ENCODE measurements around the gene CHMP6. TPM values are rescaled to one million over a fixed set of nuclear protein-coding genes. Genes with fewer than 3 reads are reported as not detected.

CHMP6 gene
- total RNA-seq, 1 donor from 2014 or later = 29.9 TPM

DNA sequence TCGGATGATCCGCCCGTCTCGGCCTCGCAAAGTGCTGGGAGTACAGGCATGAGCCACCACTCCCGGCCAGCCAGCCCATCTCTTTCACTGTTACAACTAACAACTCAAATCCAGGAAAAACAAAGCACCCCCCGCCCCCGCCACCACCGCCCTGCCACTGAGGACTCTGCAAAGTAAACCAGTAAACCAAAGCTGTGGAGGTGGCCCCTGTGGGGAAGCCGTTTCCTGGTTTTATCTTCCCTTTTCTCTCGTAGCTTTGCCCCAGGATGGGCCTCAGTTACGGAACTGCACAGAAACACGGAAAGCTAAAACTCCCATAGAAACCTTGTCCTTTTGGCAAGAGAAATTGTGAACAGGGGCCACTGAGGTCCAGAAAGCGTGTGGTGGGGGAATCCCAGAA, 17.5 kb downstream of the CHMP6 start:
- H3K9me3 ChIP-seq = no peaks in the 10 kb centered on the region
- H3K4me1 ChIP-seq = peaks cover 6% of the 10 kb centered on the region
- TF ChIP-seq, protein P1, sequence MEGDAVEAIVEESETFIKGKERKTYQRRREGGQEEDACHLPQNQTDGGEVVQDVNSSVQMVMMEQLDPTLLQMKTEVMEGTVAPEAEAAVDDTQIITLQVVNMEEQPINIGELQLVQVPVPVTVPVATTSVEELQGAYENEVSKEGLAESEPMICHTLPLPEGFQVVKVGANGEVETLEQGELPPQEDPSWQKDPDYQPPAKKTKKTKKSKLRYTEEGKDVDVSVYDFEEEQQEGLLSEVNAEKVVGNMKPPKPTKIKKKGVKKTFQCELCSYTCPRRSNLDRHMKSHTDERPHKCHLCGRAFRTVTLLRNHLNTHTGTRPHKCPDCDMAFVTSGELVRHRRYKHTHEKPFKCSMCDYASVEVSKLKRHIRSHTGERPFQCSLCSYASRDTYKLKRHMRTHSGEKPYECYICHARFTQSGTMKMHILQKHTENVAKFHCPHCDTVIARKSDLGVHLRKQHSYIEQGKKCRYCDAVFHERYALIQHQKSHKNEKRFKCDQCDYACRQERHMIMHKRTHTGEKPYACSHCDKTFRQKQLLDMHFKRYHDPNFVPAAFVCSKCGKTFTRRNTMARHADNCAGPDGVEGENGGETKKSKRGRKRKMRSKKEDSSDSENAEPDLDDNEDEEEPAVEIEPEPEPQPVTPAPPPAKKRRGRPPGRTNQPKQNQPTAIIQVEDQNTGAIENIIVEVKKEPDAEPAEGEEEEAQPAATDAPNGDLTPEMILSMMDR (IDR thresholded peaks at IDR 0.05) = no peak
- H3K4me3 ChIP-seq = no peak overlapping the region
- peak; percentile 66 for DNase-seq
- no peaks in the 10 kb centered on the region for H3K36me3 ChIP-seq
- no peak overlapping the region for H3K27ac ChIP-seq
- intact Hi-C loops (cut with DNase I) = no loop called here
- H3K27me3 ChIP-seq = peaks cover 17% of the 10 kb centered on the region
- peak; percentile 60 for ATAC-seq

- no peak for DNase-seq
- TF ChIP-seq, protein P1 (IDR thresholded peaks at IDR 0.05) = no peak
- Histone ChIP-seq H3K27ac (no peak overlapping the region), H3K9me3 (no peaks in the 10 kb centered on the region), H3K36me3 (no peaks in the 10 kb centered on the region), H3K4me1 (no peaks in the 10 kb centered on the region), H3K4me3 (no peak overlapping the region), H3K27me3 (no peaks in the 10 kb centered on the region)
- intact Hi-C loops (cut with DNase I) = no loop called here
- ATAC-seq = no peak
Measured at GRCh38 chr17:81010935-81011334, 19.3 kb downstream of the CHMP6 start.

- H3K9me3 ChIP-seq = no peaks in the 10 kb centered on the region
- intact Hi-C loops (cut with DNase I) = no loop called here
- no peak for DNase-seq
Measured at GRCh38 chr17:81011951-81012350, 20.3 kb downstream of the CHMP6 start.

DNA sequence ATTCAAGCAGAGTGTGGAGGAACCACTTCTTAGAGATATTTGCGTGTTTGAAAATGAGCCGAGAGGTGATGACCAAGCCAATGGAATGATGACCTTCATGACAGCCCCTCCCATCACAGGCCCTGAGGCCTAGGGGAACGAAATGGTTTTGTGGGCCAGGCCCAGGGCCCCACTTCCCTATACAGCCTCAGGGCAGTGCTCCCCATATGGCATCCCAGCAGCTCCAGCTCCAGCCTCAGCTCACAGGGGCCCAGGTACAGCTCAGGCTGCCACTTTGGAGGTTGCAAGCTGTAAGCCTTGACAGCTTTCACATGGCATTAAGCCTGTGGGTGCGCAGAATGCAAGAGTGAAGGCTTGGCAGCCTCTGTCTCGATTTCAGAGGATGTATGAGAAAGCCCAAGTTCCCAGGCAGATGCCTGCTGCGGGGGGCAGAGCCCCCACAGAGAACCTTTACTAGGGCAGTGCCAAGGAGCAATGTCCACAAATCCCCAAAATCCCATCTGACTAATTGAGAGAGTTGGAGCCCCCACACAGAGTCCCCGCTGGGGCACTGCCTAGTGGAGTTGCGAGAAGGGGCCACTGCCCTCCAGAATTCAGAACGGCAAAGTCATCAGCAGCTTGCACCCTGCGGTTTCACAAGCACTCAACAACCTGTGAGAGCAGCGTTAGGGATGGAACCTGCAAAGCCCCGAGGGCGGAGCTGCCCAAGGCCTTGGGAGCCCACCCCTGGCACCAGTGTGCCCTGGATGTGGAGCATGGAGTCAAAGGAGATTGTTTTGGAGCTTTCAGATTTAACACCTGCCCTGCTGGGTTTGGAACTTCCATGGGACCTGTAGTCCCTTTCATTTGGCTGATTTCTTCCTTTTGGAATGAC, 21.2 kb downstream of the CHMP6 start:
- DNase-seq (peak; percentile 46), ATAC-seq (peak; percentile 23)
- H3K27ac ChIP-seq = no peak overlapping the region
- H3K4me1 ChIP-seq = peaks cover 4% of the 10 kb centered on the region
- no peaks in the 10 kb centered on the region for H3K27me3 ChIP-seq
- H3K36me3 ChIP-seq = no peaks in the 10 kb centered on the region
- H3K4me3 ChIP-seq = no peak overlapping the region
- H3K9me3 ChIP-seq = no peaks in the 10 kb centered on the region
- TF ChIP-seq, protein P1 (IDR thresholded peaks at IDR 0.05) = no peak
- intact Hi-C loops (cut with DNase I) = no loop called here

More at GRCh38 chr17:81011951-81012350, 20.3 kb downstream of the CHMP6 start:
- Histone ChIP-seq H3K4me1 (no peaks in the 10 kb centered on the region), H3K27ac (no peak overlapping the region), H3K36me3 (no peaks in the 10 kb centered on the region), H3K27me3 (no peaks in the 10 kb centered on the region), H3K4me3 (no peak overlapping the region)
- TF ChIP-seq, protein P1 (IDR thresholded peaks at IDR 0.05) = no peak
- ATAC-seq = no peak

GRCh38 chr17:81013642-81014041, 22.0 kb downstream of the CHMP6 start:
- Histone ChIP-seq H3K4me1 (peaks cover 12% of the 10 kb centered on the region), H3K9me3 (no peaks in the 10 kb centered on the region), H3K4me3 (no peak overlapping the region), H3K27ac (no peak overlapping the region), H3K36me3 (no peaks in the 10 kb centered on the region), H3K27me3 (no peaks in the 10 kb centered on the region)
- ATAC-seq (no peak), DNase-seq (no peak)
- intact Hi-C loops (cut with DNase I) = no loop called here
- TF ChIP-seq, protein P1 (IDR thresholded peaks at IDR 0.05) = no peak

All from upper lobe of right lung (tissue), 1 donor.